ENCODE measurements around the gene RIMBP2.

RIMBP2 gene

GRCh38 chr12:130353081-130353480, 363.0 kb downstream of the RIMBP2 start:
- CTCF ChIA-PET = no interaction called here
- no peak for DNase-seq (ENCODE audit: low read depth, low spot score)

DNA sequence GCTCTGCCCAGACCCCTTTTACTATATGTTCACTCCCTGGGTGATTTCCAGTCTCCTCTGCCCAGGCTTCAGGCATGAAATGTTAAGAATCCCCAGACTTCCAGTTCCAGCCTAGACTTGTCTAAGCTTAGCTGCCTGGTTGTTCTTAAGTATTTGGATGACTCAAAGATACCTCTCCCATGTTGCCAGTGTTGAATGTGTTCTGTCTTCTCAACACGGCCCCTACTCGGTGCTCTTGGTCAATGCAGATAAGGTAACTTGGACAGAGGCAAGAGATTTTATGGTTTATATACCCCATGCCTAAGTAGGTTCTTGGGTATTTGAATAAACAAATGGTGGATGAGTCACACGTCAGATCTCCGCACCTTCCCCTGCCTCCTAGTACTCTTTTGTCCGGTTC, 364.8 kb downstream of the RIMBP2 start:
- ChIA-PET CTCF (no interaction called here), POLR2A (no interaction called here)
- H3K4me3 ChIP-seq (ENCODE audit: low read depth, low read length) = no peak overlapping the region
- no peak for DNase-seq (ENCODE audit: low read depth, low spot score)
- TF ChIP-seq, protein P1, sequence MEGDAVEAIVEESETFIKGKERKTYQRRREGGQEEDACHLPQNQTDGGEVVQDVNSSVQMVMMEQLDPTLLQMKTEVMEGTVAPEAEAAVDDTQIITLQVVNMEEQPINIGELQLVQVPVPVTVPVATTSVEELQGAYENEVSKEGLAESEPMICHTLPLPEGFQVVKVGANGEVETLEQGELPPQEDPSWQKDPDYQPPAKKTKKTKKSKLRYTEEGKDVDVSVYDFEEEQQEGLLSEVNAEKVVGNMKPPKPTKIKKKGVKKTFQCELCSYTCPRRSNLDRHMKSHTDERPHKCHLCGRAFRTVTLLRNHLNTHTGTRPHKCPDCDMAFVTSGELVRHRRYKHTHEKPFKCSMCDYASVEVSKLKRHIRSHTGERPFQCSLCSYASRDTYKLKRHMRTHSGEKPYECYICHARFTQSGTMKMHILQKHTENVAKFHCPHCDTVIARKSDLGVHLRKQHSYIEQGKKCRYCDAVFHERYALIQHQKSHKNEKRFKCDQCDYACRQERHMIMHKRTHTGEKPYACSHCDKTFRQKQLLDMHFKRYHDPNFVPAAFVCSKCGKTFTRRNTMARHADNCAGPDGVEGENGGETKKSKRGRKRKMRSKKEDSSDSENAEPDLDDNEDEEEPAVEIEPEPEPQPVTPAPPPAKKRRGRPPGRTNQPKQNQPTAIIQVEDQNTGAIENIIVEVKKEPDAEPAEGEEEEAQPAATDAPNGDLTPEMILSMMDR (IDR thresholded peaks at IDR 0.05; ENCODE audit: insufficient read depth, low read length, missing control alignments) = no peak

More at GRCh38 chr12:130353081-130353480, 363.0 kb downstream of the RIMBP2 start:
- POLR2A ChIA-PET = no interaction called here
- no peak overlapping the region for H3K4me3 ChIP-seq (ENCODE audit: low read depth, low read length)
- TF ChIP-seq, protein P1 (IDR thresholded peaks at IDR 0.05; ENCODE audit: insufficient read depth, low read length, missing control alignments) = no peak

DNA sequence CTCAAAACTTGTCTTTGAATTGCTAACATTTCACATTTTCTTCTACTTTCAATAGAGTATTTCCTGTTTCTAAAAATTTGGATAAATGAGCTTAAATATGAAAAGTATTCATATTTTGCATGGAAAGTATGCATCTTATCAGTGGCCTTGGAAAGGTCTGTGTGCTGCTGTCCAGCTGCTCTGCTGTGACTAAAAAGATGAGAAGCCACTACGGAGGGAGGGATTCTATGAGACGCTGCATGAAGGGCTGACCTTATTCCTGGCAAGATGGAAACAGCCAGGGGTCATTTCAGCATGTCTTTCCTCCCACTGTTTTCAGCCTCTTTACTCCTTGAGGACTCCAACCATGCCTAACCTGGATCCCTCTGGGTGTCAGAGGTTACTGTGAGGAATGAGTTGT, 365.4 kb downstream of the RIMBP2 start:
- ChIA-PET CTCF (no interaction called here), POLR2A (no interaction called here)
- TF ChIP-seq, protein P1 (IDR thresholded peaks at IDR 0.05; ENCODE audit: insufficient read depth, low read length, missing control alignments) = no peak
- no peak for DNase-seq (ENCODE audit: low read depth, low spot score)
- H3K4me3 ChIP-seq (ENCODE audit: low read depth, low read length) = no peak overlapping the region

DNA sequence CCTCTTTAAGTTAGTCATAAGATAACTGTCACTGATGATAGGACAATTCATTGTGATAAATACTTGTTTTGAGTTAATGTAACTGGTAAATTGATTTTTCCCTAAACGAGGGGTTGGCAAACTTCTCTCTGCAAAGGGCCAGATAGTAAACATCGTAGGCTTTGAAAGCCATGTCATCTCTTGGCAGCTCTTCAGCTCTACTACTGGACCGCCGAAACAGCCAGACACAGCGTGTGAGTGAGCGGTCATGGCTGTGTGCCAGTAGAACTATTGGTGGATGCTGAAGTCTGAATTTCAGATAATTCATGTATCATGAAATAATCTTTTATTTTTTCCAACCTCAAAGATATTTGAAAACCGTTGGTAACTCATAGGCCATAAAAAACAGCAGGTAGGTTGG, 368.5 kb downstream of the RIMBP2 start:
- POLR2A ChIA-PET = no interaction called here
- H3K4me3 ChIP-seq (ENCODE audit: low read depth, low read length) = no peak overlapping the region
- TF ChIP-seq, protein P1 (IDR thresholded peaks at IDR 0.05; ENCODE audit: insufficient read depth, low read length, missing control alignments) = no peak

More for the DNA sequence above, 368.5 kb downstream of the RIMBP2 start:
- no peak for DNase-seq (ENCODE audit: low read depth, low spot score)
- CTCF ChIA-PET = no interaction called here

All from AG04449 (cell line).